Neural cell (in vitro differentiated cells): Measurements from ENCODE around the gene PRKCA. TPM values are rescaled to one million over a fixed set of nuclear protein-coding genes. Genes with fewer than 3 reads are reported as not detected.
"Not testable (repeated sequence)": the region's sequence is repeated elsewhere in the genome, so short reads cannot be mapped to it uniquely, and the experiment has no call there.

Experiments
- H2AFZ ChIP-seq: fragments of 200-600, 300-800 bp; sonication (generic), shearing (Covaris generic); 2 replicates; pipeline ENCODE4 v1.6.0; 2014; ENCODE audit warnings: low read depth, mild to moderate bottlenecking, antibody characterized with exemption, low read length, moderate library complexity
- H3F3A ChIP-seq: fragments of 200-600 bp; shearing (Covaris generic); 2 replicates; pipeline ENCODE4 v1.6.1; 2016; ENCODE audit warnings: mild to moderate bottlenecking, moderate library complexity, mixed read lengths, antibody characterized with exemption, low read length; ENCODE audit not compliant: insufficient read depth, poor library complexity, severe bottlenecking
- H3K27ac ChIP-seq: fragments of 200-600, 300-800 bp; sonication (generic), shearing (Covaris generic); 2 replicates; pipeline ENCODE4 v1.5.1; 2014; ENCODE audit warnings: mild to moderate bottlenecking, low read length, moderate library complexity
- H3K27me3 ChIP-seq: fragments of 300-800, 200-600 bp; sonication (generic), shearing (Covaris generic); 2 replicates; pipeline ENCODE4 v1.6.0; 2014; ENCODE audit warnings: mild to moderate bottlenecking, low read depth, low read length, moderate library complexity; ENCODE audit not compliant: insufficient read depth
- H3K36me3 ChIP-seq: fragments of 300-800, 200-600 bp; sonication (generic), shearing (Covaris generic); 2 replicates; pipeline ENCODE4 v1.5.1; 2014; ENCODE audit warnings: mild to moderate bottlenecking, antibody characterized with exemption, low read length, moderate library complexity; ENCODE audit not compliant: insufficient read depth
- H3K4me2 ChIP-seq: fragments of 300-800, 200-600 bp; sonication (generic), shearing (Covaris generic); 2 replicates; pipeline ENCODE4 v1.6.0; 2014; ENCODE audit warnings: mild to moderate bottlenecking, low read length
- H3K4me3 ChIP-seq: fragments of 300-800, 200-600 bp; sonication (generic), shearing (Covaris generic); 2 replicates; pipeline ENCODE4 v1.5.1; 2014; ENCODE audit warnings: mild to moderate bottlenecking, low read length, moderate library complexity
- H3K79me2 ChIP-seq: fragments of 200-600 bp; shearing (Covaris generic); replicated peaks from 2 replicates; pipeline ENCODE4 v1.6.0; 2014; ENCODE audit warnings: mild to moderate bottlenecking, low read length, moderate library complexity; ENCODE audit not compliant: insufficient read depth
- H3K9ac ChIP-seq: fragments of 300-800, 200-600 bp; sonication (generic), shearing (Covaris generic); 2 replicates; pipeline ENCODE4 v1.6.1; 2016; ENCODE audit warnings: mild to moderate bottlenecking, low read length, mixed read lengths
- H3K9me2 ChIP-seq: fragments of 200-600 bp; shearing (Covaris generic); 2 replicates; pipeline ENCODE4 v1.6.1; 2016; ENCODE audit warnings: mild to moderate bottlenecking, low read length, mixed read lengths; ENCODE audit not compliant: insufficient read depth
- H3K9me3 ChIP-seq: fragments of 200-600, 300-800 bp; sonication (generic), shearing (Covaris generic); 2 replicates; pipeline ENCODE4 v1.6.1; 2016; ENCODE audit warnings: mild to moderate bottlenecking, mixed run types, low read length, moderate library complexity, mixed read lengths
- H4K20me1 ChIP-seq: fragments of 200-600 bp; shearing (Covaris generic); 2 replicates; pipeline ENCODE4 v1.6.1; 2016; ENCODE audit warnings: mild to moderate bottlenecking, mixed run types; ENCODE audit not compliant: insufficient read depth
- EP300 ChIP-seq: fragments of 450-650 bp; conservative IDR thresholded peaks from 2 replicates; pipeline ENCODE4 v1.6.1; 2014; ENCODE audit warnings: antibody characterized with exemption, mild to moderate bottlenecking, moderate library complexity; ENCODE audit not compliant: poor library complexity, severe bottlenecking
- EZH2 ChIP-seq: fragments of 200-600, 300-800 bp; shearing (Covaris generic), sonication (generic); IDR thresholded peaks from 2 replicates; pipeline ENCODE4 v1.6.1; 2014; ENCODE audit warnings: antibody characterized with exemption, low read length, borderline replicate concordance, mild to moderate bottlenecking; ENCODE audit not compliant: insufficient read depth, poor library complexity, severe bottlenecking
- MXI1 ChIP-seq: fragments of 450-650 bp; conservative IDR thresholded peaks from 2 replicates; pipeline ENCODE4 v1.6.1; 2014; ENCODE audit warnings: antibody characterized with exemption, mild to moderate bottlenecking; ENCODE audit not compliant: poor library complexity, severe bottlenecking
- POLR2AphosphoS5 ChIP-seq: IDR thresholded peaks from 2 replicates; pipeline ENCODE4 v1.6.1; 2012
- RAD21 ChIP-seq: fragments of 450-650 bp; conservative IDR thresholded peaks from 2 replicates; pipeline ENCODE4 v1.6.1; 2014; ENCODE audit warnings: antibody characterized with exemption, mild to moderate bottlenecking, moderate library complexity
- SMC3 ChIP-seq: fragments of 450-650 bp; conservative IDR thresholded peaks from 2 replicates; pipeline ENCODE4 v1.6.1; 2014; ENCODE audit warnings: antibody characterized with exemption, mild to moderate bottlenecking, moderate library complexity; ENCODE audit not compliant: poor library complexity
- TAF1 ChIP-seq: IDR thresholded peaks from 2 replicates; pipeline ENCODE4 v1.6.1; 2012; ENCODE audit warnings: low read depth
- polyA plus RNA-seq: library from polyadenylated mRNA; depleted of rRNA; stranded (reverse); fragments of >200 nt; gene quantifications from 2 replicates; pipeline ENCODE4 v1.2.3, GENCODE V29; 2014
- TF ChIP-seq, protein P1 (sequence below): fragments of 450-650 bp; IDR thresholded peaks from 2 replicates; pipeline ENCODE4 v1.5.1; 2014; ENCODE audit warnings: antibody characterized with exemption, mild to moderate bottlenecking, moderate library complexity; ENCODE audit not compliant: poor library complexity, severe bottlenecking
- TF ChIP-seq, protein P2 (sequence below): IDR thresholded peaks from 2 replicates; pipeline ENCODE4 v1.6.1; 2012; ENCODE audit warnings: borderline replicate concordance

PRKCA gene
- polyA plus RNA-seq, 1 donor from 2014 or later: 5.9 TPM

DNA sequence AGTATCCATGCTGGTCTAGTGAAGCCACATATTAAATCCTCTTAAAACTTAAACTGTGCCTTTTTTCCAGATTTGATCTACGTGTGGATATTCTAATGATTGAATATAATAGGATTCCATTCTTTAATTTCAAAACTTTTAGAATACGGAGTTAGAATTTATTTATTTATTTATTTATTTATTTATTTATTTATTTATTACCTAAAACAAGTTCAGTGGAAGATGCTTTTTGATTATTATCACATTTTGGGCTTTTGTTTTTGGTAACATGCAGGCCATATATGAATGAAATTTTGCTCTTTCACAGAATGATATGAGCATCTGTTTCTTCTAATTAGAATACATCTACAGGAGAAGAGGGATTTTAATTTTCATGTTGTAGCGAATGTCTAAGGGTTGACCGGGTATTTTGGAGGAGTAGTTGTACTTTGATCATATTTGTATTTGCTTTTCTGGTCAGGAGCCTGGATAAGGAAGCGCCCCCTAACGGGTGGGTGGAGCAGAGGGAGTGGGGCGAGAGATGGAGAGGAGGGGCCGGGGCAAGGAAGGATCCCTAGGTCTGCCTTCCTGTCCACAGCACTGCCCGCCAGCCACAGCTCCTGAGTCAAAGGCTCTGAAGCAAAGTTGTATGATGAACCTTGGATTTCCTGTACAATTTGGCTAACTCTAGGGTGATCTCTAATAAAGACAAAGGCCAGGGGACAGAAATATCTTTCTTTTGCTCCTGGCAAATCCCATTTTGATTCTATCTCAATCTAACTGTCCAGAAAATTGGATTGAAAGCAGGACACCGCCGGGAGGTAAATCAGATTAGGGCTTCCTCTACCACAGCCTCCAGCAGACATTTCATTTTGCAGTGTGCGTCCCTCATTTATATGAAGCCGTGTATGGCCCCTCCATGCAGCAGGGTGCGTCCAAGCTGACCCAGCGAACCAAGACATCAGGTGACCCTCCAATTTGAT, 149.1 kb downstream of the PRKCA start:
- Histone ChIP-seq H3K36me3 (no peaks in the 10 kb centered on the region), H3K9ac (no peak overlapping the region), H3K4me3 (no peak overlapping the region), H3F3A (no peaks in the 10 kb centered on the region), H3K4me2 (no peak overlapping the region), H3K9me2 (no peaks in the 10 kb centered on the region), H3K27ac (no peak overlapping the region), H3K27me3 (no peaks in the 10 kb centered on the region), H4K20me1 (no peaks in the 10 kb centered on the region), H2AFZ (no peak overlapping the region), H3K9me3 (no peaks in the 10 kb centered on the region), H3K79me2 (no peaks in the 10 kb centered on the region)
- no peak for TF ChIP-seq POLR2AphosphoS5
- TF ChIP-seq TAF1: no peak
- no peak for TF ChIP-seq SMC3
- TF ChIP-seq, protein P1, sequence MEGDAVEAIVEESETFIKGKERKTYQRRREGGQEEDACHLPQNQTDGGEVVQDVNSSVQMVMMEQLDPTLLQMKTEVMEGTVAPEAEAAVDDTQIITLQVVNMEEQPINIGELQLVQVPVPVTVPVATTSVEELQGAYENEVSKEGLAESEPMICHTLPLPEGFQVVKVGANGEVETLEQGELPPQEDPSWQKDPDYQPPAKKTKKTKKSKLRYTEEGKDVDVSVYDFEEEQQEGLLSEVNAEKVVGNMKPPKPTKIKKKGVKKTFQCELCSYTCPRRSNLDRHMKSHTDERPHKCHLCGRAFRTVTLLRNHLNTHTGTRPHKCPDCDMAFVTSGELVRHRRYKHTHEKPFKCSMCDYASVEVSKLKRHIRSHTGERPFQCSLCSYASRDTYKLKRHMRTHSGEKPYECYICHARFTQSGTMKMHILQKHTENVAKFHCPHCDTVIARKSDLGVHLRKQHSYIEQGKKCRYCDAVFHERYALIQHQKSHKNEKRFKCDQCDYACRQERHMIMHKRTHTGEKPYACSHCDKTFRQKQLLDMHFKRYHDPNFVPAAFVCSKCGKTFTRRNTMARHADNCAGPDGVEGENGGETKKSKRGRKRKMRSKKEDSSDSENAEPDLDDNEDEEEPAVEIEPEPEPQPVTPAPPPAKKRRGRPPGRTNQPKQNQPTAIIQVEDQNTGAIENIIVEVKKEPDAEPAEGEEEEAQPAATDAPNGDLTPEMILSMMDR: no peak
- TF ChIP-seq EZH2: no peak
- no peak for TF ChIP-seq EP300
- TF ChIP-seq, protein P2, sequence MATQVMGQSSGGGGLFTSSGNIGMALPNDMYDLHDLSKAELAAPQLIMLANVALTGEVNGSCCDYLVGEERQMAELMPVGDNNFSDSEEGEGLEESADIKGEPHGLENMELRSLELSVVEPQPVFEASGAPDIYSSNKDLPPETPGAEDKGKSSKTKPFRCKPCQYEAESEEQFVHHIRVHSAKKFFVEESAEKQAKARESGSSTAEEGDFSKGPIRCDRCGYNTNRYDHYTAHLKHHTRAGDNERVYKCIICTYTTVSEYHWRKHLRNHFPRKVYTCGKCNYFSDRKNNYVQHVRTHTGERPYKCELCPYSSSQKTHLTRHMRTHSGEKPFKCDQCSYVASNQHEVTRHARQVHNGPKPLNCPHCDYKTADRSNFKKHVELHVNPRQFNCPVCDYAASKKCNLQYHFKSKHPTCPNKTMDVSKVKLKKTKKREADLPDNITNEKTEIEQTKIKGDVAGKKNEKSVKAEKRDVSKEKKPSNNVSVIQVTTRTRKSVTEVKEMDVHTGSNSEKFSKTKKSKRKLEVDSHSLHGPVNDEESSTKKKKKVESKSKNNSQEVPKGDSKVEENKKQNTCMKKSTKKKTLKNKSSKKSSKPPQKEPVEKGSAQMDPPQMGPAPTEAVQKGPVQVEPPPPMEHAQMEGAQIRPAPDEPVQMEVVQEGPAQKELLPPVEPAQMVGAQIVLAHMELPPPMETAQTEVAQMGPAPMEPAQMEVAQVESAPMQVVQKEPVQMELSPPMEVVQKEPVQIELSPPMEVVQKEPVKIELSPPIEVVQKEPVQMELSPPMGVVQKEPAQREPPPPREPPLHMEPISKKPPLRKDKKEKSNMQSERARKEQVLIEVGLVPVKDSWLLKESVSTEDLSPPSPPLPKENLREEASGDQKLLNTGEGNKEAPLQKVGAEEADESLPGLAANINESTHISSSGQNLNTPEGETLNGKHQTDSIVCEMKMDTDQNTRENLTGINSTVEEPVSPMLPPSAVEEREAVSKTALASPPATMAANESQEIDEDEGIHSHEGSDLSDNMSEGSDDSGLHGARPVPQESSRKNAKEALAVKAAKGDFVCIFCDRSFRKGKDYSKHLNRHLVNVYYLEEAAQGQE: no peak
- TF ChIP-seq RAD21: no peak
- no peak for TF ChIP-seq MXI1

DNA sequence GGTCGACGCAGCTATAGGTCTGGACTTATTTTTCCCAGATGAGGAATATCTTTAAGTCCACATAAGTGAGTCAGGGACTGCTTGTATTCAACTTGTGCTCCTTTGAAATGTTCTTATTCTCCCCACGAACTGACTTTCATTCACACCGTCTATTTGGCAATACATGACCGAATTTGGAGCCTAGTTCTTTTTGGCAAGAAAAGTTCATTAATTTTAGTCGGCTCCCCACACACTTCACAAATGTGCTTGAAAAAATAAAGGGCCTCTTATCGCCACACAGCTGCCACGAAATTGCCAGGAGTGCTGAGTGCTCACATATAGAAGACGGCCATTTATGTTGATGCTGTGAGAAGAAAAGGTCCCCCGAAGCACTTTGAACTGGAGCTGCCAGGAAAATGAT, 152.6 kb downstream of the PRKCA start:
- H4K20me1 ChIP-seq: no peaks in the 10 kb centered on the region
- H3F3A ChIP-seq: no peaks in the 10 kb centered on the region
- no peaks in the 10 kb centered on the region for H3K79me2 ChIP-seq
- H3K9ac ChIP-seq: no peak overlapping the region
- TF ChIP-seq SMC3 (no peak), EZH2 (no peak), TAF1 (no peak), MXI1 (no peak), RAD21 (no peak), EP300 (no peak)
- TF ChIP-seq, protein P2: no peak
- TF ChIP-seq, protein P1: no peak
- no peaks in the 10 kb centered on the region for H3K9me3 ChIP-seq
- no peak overlapping the region for H3K4me2 ChIP-seq
- no peak overlapping the region for H3K4me3 ChIP-seq
- H3K36me3 ChIP-seq: no peaks in the 10 kb centered on the region
- H3K9me2 ChIP-seq: no peaks in the 10 kb centered on the region
- H3K27me3 ChIP-seq: no peaks in the 10 kb centered on the region
- H2AFZ ChIP-seq: no peak overlapping the region
- no peak overlapping the region for H3K27ac ChIP-seq

DNA sequence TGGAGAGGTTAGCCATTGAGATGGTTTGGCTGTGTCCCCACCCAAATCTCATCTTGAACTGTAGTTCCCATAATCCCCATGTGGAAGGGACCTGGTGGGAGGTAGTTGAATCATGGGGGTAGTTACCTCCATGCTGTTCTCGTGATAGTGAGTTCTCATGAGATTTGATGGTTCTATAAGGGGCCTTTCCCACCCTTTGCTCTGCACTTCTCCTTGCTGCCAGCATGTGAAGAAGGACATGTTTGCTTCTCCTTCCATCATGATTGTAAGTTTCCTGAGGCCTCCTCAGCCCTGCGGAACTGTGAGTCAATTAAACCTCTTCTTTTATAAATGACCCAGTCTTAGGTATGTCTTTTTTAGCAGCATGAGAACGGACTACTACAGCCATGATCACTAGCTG, 155.1 kb downstream of the PRKCA start:
- H3K9me3 ChIP-seq, H3K27ac ChIP-seq, H3F3A ChIP-seq, H3K36me3 ChIP-seq, H3K4me3 ChIP-seq, H3K79me2 ChIP-seq, H2AFZ ChIP-seq, H3K9ac ChIP-seq, H4K20me1 ChIP-seq, H3K27me3 ChIP-seq, H3K9me2 ChIP-seq, H3K4me2 ChIP-seq: not testable (repeated sequence)
